HFFc6 (cell line): ENCODE measurements around the gene CAB39. TPM values are rescaled to one million over a fixed set of nuclear protein-coding genes. Genes with fewer than 3 reads are reported as not detected.

Experiments used
- DNase-seq: peaks from one replicate; pipeline ENCODE4 v3.0.0-alpha.2; 2018
- H3K27ac Mint-ChIP-seq: 2 replicates; pipeline ENCODE4 v1.8.0; 2020; ENCODE audit warnings: mild to moderate bottlenecking, mixed read lengths
- H3K27me3 Mint-ChIP-seq: 2 replicates; pipeline ENCODE4 v1.8.0; 2021; ENCODE audit warnings: mild to moderate bottlenecking, moderate library complexity, mixed read lengths; ENCODE audit not compliant: insufficient read depth
- H3K36me3 Mint-ChIP-seq: 2 replicates; pipeline ENCODE4 v1.8.0; 2021; ENCODE audit warnings: low read depth, mixed read lengths
- H3K4me1 Mint-ChIP-seq: 2 replicates; pipeline ENCODE4 v1.8.0; 2020; ENCODE audit warnings: low read depth, mixed read lengths
- H3K4me3 Mint-ChIP-seq: 2 replicates; pipeline ENCODE4 v1.8.0; 2020; ENCODE audit warnings: mild to moderate bottlenecking, moderate library complexity, mixed read lengths
- H3K9me3 Mint-ChIP-seq: 2 replicates; pipeline ENCODE4 v1.8.0; 2020; ENCODE audit warnings: mild to moderate bottlenecking, mixed read lengths
- total RNA-seq, 6 experiments: library from RNA; stranded (reverse); fragmentation: NEBNext Ultra II Directional; extraction: Animal tissue kit (Norgen Biotek cat#: 25700); gene quantifications; 2 replicates in 1 of 6; 3 replicates in 5 of 6; pipeline ENCODE4 v1.2.3, GENCODE V29; 2021
- TF ChIP-seq, protein P1 (sequence below): fragments of 200-600 bp; sonication (generic); IDR thresholded peaks from 2 replicates; pipeline ENCODE4 v1.5.0; 2021; ENCODE audit warnings: antibody characterized with exemption, mild to moderate bottlenecking

CAB39 gene
- total RNA-seq, 6 experiments from 2014 or later = 50.5 to 60.5 (median 55.4) TPM

DNA sequence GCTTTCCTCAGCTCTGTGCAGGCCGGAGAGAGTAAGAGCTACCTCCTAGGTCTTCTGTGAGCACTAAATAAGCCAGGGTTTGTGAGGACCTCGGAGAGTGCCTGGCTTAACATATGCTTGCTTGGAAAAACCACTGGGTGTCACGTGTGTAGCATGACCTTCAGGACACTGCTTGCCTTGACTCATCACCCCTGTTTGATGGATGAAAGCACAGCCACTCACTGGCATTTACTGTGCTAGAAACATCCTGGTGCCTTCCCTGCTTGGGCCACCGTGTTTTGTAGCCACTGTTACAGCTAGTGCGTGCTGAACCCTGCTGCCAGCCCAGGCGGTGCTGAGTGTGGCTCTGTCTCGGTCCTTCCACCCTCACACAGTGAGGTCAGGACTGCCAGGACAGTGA, 117.3 kb downstream of the CAB39 start:
- Mint-ChIP-seq H3K4me3 (no peak overlapping the region), H3K4me1 (peaks cover 12% of the 10 kb centered on the region), H3K27ac (no peak overlapping the region), H3K36me3 (peaks cover 5% of the 10 kb centered on the region; the same call in 1 of the 2 replicates), H3K9me3 (peaks cover 18% of the 10 kb centered on the region), H3K27me3 (peaks cover 38% of the 10 kb centered on the region)
- no peak for DNase-seq
- TF ChIP-seq, protein P1, sequence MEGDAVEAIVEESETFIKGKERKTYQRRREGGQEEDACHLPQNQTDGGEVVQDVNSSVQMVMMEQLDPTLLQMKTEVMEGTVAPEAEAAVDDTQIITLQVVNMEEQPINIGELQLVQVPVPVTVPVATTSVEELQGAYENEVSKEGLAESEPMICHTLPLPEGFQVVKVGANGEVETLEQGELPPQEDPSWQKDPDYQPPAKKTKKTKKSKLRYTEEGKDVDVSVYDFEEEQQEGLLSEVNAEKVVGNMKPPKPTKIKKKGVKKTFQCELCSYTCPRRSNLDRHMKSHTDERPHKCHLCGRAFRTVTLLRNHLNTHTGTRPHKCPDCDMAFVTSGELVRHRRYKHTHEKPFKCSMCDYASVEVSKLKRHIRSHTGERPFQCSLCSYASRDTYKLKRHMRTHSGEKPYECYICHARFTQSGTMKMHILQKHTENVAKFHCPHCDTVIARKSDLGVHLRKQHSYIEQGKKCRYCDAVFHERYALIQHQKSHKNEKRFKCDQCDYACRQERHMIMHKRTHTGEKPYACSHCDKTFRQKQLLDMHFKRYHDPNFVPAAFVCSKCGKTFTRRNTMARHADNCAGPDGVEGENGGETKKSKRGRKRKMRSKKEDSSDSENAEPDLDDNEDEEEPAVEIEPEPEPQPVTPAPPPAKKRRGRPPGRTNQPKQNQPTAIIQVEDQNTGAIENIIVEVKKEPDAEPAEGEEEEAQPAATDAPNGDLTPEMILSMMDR = no peak

DNA sequence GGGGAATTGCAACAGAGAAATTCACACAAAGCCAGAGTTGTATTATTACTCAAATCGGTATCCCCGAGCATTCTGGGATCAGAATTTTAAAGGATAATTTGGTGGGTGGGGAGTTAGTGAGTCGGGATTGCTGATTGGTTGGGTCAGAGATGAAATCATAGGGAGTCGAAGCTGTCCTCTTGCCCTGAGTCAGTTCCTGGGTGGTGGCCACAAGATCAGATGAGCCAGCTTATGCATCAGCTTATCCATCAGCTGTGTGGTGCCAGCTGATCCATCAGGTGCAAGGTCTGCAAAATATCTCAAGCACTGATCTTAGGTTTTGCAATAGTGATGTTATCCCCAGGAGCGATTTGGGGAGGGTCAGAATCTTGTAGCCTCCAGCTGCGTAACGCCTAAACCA, 117.8 kb downstream of the CAB39 start:
- Mint-ChIP-seq H3K36me3 (peaks cover 5% of the 10 kb centered on the region; the same call in 1 of the 2 replicates), H3K4me3 (no peak overlapping the region), H3K27me3 (peaks cover 38% of the 10 kb centered on the region), H3K9me3 (peaks cover 18% of the 10 kb centered on the region), H3K27ac (no peak overlapping the region), H3K4me1 (peaks cover 12% of the 10 kb centered on the region)
- TF ChIP-seq, protein P1 = no peak
- DNase-seq = peak; percentile 13

DNA sequence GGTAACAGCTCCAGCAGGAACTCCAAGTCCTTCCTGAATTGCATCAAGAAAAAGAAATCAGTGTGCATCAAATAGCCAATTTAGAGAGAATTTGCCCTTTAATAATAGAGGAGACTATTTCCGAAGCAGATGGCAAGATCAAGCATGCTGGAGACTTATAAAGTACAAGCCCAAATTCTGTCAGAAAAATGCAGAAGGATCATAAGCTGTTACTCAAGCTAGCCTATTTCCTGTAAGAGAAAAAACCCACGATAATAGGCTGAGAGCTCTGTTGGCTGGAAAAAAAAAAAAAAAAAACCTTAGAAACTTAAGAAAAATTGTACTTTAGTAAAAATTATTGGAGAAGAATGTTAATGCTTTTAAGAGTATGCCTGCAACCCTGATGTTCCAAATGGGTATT, 127.7 kb downstream of the CAB39 start:
- H3K27ac Mint-ChIP-seq = no peak overlapping the region
- peaks cover 52% of the 10 kb centered on the region for H3K27me3 Mint-ChIP-seq
- DNase-seq = no peak
- peaks cover 6% of the 10 kb centered on the region for H3K36me3 Mint-ChIP-seq
- H3K9me3 Mint-ChIP-seq = peaks cover 18% of the 10 kb centered on the region; the same call in 1 of the 2 replicates
- H3K4me3 Mint-ChIP-seq = no peak overlapping the region
- no peaks in the 10 kb centered on the region for H3K4me1 Mint-ChIP-seq
- TF ChIP-seq, protein P1 = no peak

DNA sequence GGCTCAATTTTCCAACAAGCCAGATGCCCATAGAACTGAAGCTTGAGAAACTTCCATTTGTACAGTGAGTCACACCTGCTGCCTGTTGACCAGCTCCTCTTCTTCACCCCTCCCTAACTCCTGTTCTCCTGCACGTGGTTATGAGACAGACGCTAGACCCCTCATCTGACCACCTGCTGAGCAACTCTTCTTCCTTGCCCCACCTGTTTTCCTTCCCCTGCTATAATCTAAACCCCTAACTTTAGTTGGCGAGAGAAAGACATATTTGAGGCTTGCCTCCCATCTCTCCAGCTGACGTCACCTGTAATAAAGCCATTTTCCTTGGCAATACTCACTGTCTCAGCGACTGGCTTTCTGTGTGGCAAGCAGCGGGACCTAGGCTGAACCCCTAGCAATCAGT, 129.8 kb downstream of the CAB39 start:
- H3K4me3 Mint-ChIP-seq = no peak overlapping the region
- H3K36me3 Mint-ChIP-seq = peaks cover 6% of the 10 kb centered on the region
- H3K9me3 Mint-ChIP-seq = peaks cover 18% of the 10 kb centered on the region; the same call in 1 of the 2 replicates
- TF ChIP-seq, protein P1 = no peak
- no peak overlapping the region for H3K27ac Mint-ChIP-seq
- peaks cover 56% of the 10 kb centered on the region for H3K27me3 Mint-ChIP-seq
- peaks cover under 1% of the 10 kb centered on the region; the same call in 1 of the 2 replicates for H3K4me1 Mint-ChIP-seq
- no peak for DNase-seq

DNA sequence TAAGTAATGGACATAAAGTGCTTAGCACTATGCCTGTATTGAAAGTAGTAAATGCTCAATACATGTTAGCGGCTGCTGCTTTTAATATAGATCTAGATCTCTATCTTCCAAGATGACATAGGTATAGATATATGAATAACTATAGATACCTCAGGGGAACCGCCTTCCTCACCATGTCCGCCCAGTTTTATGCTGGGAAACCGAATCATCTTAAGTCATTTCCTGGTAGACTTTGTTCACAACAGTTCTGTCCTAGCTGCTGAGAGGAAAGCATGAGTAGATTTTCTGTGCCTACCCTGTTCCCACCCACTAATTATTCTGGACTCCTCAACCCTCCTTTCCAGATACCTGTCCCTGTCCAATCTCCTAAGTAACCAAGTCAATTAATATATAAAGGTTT, 130.5 kb downstream of the CAB39 start:
- Mint-ChIP-seq H3K27me3 (peaks cover 54% of the 10 kb centered on the region), H3K4me1 (peaks cover 7% of the 10 kb centered on the region)

More for the DNA sequence above, 130.5 kb downstream of the CAB39 start:
- TF ChIP-seq, protein P1 = no peak
- H3K36me3 Mint-ChIP-seq = peaks cover 6% of the 10 kb centered on the region
- DNase-seq = no peak
- H3K9me3 Mint-ChIP-seq = peaks cover 13% of the 10 kb centered on the region; the same call in 1 of the 2 replicates
- no peak overlapping the region for H3K4me3 Mint-ChIP-seq
- H3K27ac Mint-ChIP-seq = no peak overlapping the region
